Activated CD8-positive, alpha-beta memory T cell treated with anti-CD3 and anti-CD28 coated beads for 24 hours (primary cell): ENCODE data around the gene KLHDC8A.

ENCODE experiments used
- DNase-seq: peaks from one replicate; pipeline ENCODE4 v3.0.0-alpha.2; 2020

KLHDC8A gene

GRCh38 chr1:205343431-205344065 lies 13.2 kb downstream of the KLHDC8A start:
- peak; percentile 68 for DNase-seq

- DNase-seq = no peak
Observed at GRCh38 chr1:205342986-205343385, 13.7 kb downstream of the KLHDC8A start.

GRCh38 chr1:205340676-205341075 lies 16.0 kb downstream of the KLHDC8A start:
- no peak for DNase-seq

- DNase-seq = no peak
Observed at GRCh38 chr1:205339717-205340116, 17.0 kb downstream of the KLHDC8A start.

GRCh38 chr1:205339197-205339702 lies 17.5 kb downstream of the KLHDC8A start:
- no peak for DNase-seq

GRCh38 chr1:205338011-205338410 lies 18.7 kb downstream of the KLHDC8A start:
- DNase-seq = no peak

- no peak for DNase-seq
Observed at GRCh38 chr1:205337481-205337880, 19.2 kb downstream of the KLHDC8A start.

- DNase-seq = peak; percentile 88
Observed at GRCh38 chr1:205335692-205336091, 21.0 kb downstream of the KLHDC8A start.

- DNase-seq = no peak
Observed at GRCh38 chr1:205332015-205332791, 24.5 kb downstream of the KLHDC8A start.

- no peak for DNase-seq
Observed at GRCh38 chr1:205330150-205330549, 26.6 kb downstream of the KLHDC8A start.

GRCh38 chr1:205329719-205330118 lies 27.0 kb downstream of the KLHDC8A start:
- DNase-seq = no peak

- DNase-seq = no peak
Observed at GRCh38 chr1:205328476-205328875, 28.2 kb downstream of the KLHDC8A start.

- DNase-seq = no peak
Observed at GRCh38 chr1:205326812-205327466, 29.8 kb downstream of the KLHDC8A start.

GRCh38 chr1:205325334-205325884 lies 31.3 kb downstream of the KLHDC8A start:
- peak; percentile 76 for DNase-seq

- no peak for DNase-seq
Observed at GRCh38 chr1:205324781-205325180, 31.9 kb downstream of the KLHDC8A start.

- DNase-seq = no peak
Observed at GRCh38 chr1:205323794-205324193, 32.9 kb downstream of the KLHDC8A start.

- DNase-seq = no peak
Observed at GRCh38 chr1:205321959-205322283, 34.8 kb downstream of the KLHDC8A start.

GRCh38 chr1:205321162-205321958 lies 35.4 kb downstream of the KLHDC8A start, which contains the start of gene NUAK2:
Gene NUAK2 (minus strand): TSS chr1:205321745. CDS start chr1:205321628, 117 bp downstream.
- DNase-seq = peak; percentile 91

GRCh38 chr1:205319081-205320018 lies 37.4 kb downstream of the KLHDC8A start:
- no peak for DNase-seq

- no peak for DNase-seq
Observed at GRCh38 chr1:205318231-205318991, 38.3 kb downstream of the KLHDC8A start.
